HepG2 (cell line): ENCODE data around the gene BAZ1A. TPM values are rescaled to one million over a fixed set of nuclear protein-coding genes. Genes with fewer than 3 reads are reported as not detected.
A peak's percentile ranks its signal among the peaks of the same experiment; 100 is the strongest.

Experiments
- GATAD1 ChIP-seq: IDR thresholded peaks from 2 replicates; pipeline ENCODE4 v1.6.1; 2016; ENCODE audit warnings: missing genetic modification reagents, missing compliant biosample characterization
- ISX ChIP-seq: sonication (generic); formaldehyde crosslinking; conservative IDR thresholded peaks from 2 replicates; pipeline ENCODE4 v1.5.0; 2020; ENCODE audit warnings: missing genetic modification reagents
- MIXL1 ChIP-seq: IDR thresholded peaks from 2 replicates; pipeline ENCODE4 v1.6.1; 2016
- MNT ChIP-seq: fragments of 450-650 bp; IDR thresholded peaks from 2 replicates; pipeline ENCODE4 v1.6.1; 2016
- MXD4 ChIP-seq: IDR thresholded peaks from 2 replicates; pipeline ENCODE4 v1.6.1; 2016; ENCODE audit warnings: mild to moderate bottlenecking, missing biosample characterization, missing genetic modification reagents
- NCOR1 ChIP-seq: fragments of 200-600 bp; sonication (generic); IDR thresholded peaks from 2 replicates; pipeline ENCODE4 v1.7.0; 2017; ENCODE audit warnings: antibody characterized with exemption, low read length, borderline replicate concordance
- NR2C2 ChIP-seq: sonication (generic); formaldehyde crosslinking; IDR thresholded peaks from 2 replicates; pipeline ENCODE4 v1.4.0; 2020; ENCODE audit warnings: missing genetic modification reagents, mild to moderate bottlenecking, moderate library complexity, borderline replicate concordance
- RXRA ChIP-seq: sonication (generic); formaldehyde crosslinking; IDR thresholded peaks from 2 replicates; pipeline ENCODE4 v1.5.1; 2020; ENCODE audit warnings: missing genetic modification reagents
- SMAD3 ChIP-seq: sonication (generic); formaldehyde crosslinking; IDR thresholded peaks from 2 replicates; pipeline ENCODE4 v1.4.0; 2020; ENCODE audit warnings: missing genetic modification reagents
- SOX13 ChIP-seq, 3 experiments: fragments of 450-650 bp in 1 of 3; sonication (generic) in 1 of 3; formaldehyde crosslinking in 1 of 3; IDR thresholded peaks in 2 of 3; conservative IDR thresholded peaks in 1 of 3; 2 replicates each; pipeline versions ENCODE4 v1.5.0 to v1.6.1; 2016 to 2020; ENCODE audit warnings: antibody characterized with exemption in 1 of 3, mild to moderate bottlenecking in 1 of 3, missing compliant biosample characterization in 1 of 3, missing genetic modification reagents in 1 of 3, moderate library complexity in 1 of 3
- USF2 ChIP-seq, 2 experiments: sonication (generic) in 1 of 2; formaldehyde crosslinking in 1 of 2; IDR thresholded peaks; 2 replicates each; pipeline versions ENCODE4 v1.5.1 to v1.6.1; 2011 to 2020; ENCODE audit warnings: borderline replicate concordance in 1 of 2, low read depth in 1 of 2, low read length in 1 of 2, mild to moderate bottlenecking in 1 of 2, missing genetic modification reagents in 1 of 2, moderate library complexity in 1 of 2
- XBP1 ChIP-seq: sonication (generic); formaldehyde crosslinking; IDR thresholded peaks from 2 replicates; pipeline ENCODE4 v1.5.0; 2020; ENCODE audit warnings: missing genetic modification reagents
- ZSCAN9 ChIP-seq: IDR thresholded peaks from 2 replicates; pipeline ENCODE4 v1.6.1; 2016; ENCODE audit warnings: borderline replicate concordance
- polyA plus RNA-seq, 8 experiments: library from polyadenylated mRNA; depleted of rRNA in 3 of 8; stranded (reverse) in 7 of 8; unstranded in 1 of 8; fragments of >200 nt; fragmentation: Illumina TruSeq in 4 of 8; extraction: Trizol in 4 of 8; gene quantifications; 2 replicates each; pipeline versions ENCODE4 v1.2.1 to v1.2.3, GENCODE V29; 2011 to 2016; ENCODE audit warnings: low read depth in 4 of 8, missing spikeins in 1 of 8, mixed read lengths in 1 of 8; ENCODE audit not compliant: insufficient read depth in 1 of 8
- total RNA-seq, 5 experiments: library from RNA; depleted of rRNA; stranded (reverse); fragments of >200 nt; fragmentation: Illumina TruSeq; extraction: Trizol; gene quantifications; 2 replicates each; pipeline ENCODE4 v1.2.3, GENCODE V29; 2016; ENCODE audit warnings: low read depth in 1 of 5
- TF ChIP-seq, protein P1 (sequence below): IDR thresholded peaks from 2 replicates; pipeline ENCODE4 v1.4.0; 2020; ENCODE audit warnings: mild to moderate bottlenecking, missing genetic modification reagents
- TF ChIP-seq, protein P2 (sequence below): sonication (generic); formaldehyde crosslinking; conservative IDR thresholded peaks from 2 replicates; pipeline ENCODE4 v1.4.0; 2020; ENCODE audit warnings: missing genetic modification reagents
- TF ChIP-seq, protein P3 (sequence below): sonication (generic); formaldehyde crosslinking; IDR thresholded peaks from 2 replicates; pipeline ENCODE4 v1.4.0; 2020; ENCODE audit warnings: missing genetic modification reagents
- TF ChIP-seq, protein P4 (sequence below): sonication (generic); formaldehyde crosslinking; IDR thresholded peaks from 2 replicates; pipeline ENCODE4 v1.5.0; 2020; ENCODE audit warnings: missing genetic modification reagents

The BAZ1A gene
- total and polyA plus RNA-seq, 2 of the 13 experiments (the other 11 are each of a cell fraction or from before 2014, with no cell fraction given), result 20.9 to 56.8 TPM

- TF ChIP-seq GATAD1 (CRISPR knock-in tag), result 0 out of 2 replicates have a peak, but pooled peaks have one; percentile 40
- TF ChIP-seq RXRA (CRISPR knock-in tag), result peak; percentile 69; the same call in 1 of the 2 replicates
- no peak for TF ChIP-seq MNT
- TF ChIP-seq, protein P1, sequence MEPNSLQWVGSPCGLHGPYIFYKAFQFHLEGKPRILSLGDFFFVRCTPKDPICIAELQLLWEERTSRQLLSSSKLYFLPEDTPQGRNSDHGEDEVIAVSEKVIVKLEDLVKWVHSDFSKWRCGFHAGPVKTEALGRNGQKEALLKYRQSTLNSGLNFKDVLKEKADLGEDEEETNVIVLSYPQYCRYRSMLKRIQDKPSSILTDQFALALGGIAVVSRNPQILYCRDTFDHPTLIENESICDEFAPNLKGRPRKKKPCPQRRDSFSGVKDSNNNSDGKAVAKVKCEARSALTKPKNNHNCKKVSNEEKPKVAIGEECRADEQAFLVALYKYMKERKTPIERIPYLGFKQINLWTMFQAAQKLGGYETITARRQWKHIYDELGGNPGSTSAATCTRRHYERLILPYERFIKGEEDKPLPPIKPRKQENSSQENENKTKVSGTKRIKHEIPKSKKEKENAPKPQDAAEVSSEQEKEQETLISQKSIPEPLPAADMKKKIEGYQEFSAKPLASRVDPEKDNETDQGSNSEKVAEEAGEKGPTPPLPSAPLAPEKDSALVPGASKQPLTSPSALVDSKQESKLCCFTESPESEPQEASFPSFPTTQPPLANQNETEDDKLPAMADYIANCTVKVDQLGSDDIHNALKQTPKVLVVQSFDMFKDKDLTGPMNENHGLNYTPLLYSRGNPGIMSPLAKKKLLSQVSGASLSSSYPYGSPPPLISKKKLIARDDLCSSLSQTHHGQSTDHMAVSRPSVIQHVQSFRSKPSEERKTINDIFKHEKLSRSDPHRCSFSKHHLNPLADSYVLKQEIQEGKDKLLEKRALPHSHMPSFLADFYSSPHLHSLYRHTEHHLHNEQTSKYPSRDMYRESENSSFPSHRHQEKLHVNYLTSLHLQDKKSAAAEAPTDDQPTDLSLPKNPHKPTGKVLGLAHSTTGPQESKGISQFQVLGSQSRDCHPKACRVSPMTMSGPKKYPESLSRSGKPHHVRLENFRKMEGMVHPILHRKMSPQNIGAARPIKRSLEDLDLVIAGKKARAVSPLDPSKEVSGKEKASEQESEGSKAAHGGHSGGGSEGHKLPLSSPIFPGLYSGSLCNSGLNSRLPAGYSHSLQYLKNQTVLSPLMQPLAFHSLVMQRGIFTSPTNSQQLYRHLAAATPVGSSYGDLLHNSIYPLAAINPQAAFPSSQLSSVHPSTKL (CRISPR knock-in tag), result peak; percentile 81
- no peak for TF ChIP-seq XBP1 (CRISPR knock-in tag)
- peak; percentile 67; the same call in 1 of the 2 replicates for TF ChIP-seq NR2C2 (CRISPR knock-in tag)
- TF ChIP-seq, protein P2, sequence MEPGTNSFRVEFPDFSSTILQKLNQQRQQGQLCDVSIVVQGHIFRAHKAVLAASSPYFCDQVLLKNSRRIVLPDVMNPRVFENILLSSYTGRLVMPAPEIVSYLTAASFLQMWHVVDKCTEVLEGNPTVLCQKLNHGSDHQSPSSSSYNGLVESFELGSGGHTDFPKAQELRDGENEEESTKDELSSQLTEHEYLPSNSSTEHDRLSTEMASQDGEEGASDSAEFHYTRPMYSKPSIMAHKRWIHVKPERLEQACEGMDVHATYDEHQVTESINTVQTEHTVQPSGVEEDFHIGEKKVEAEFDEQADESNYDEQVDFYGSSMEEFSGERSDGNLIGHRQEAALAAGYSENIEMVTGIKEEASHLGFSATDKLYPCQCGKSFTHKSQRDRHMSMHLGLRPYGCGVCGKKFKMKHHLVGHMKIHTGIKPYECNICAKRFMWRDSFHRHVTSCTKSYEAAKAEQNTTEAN (CRISPR knock-in tag), result 0 out of 2 replicates have a peak, but pooled peaks have one; percentile 52
- TF ChIP-seq NCOR1, result peak; percentile 71; the same call in 1 of the 2 replicates
- no peak for TF ChIP-seq ISX (CRISPR knock-in tag)
- no peak for TF ChIP-seq SOX13 (IDR thresholded peaks at IDR 0.05)
- TF ChIP-seq SOX13 (CRISPR knock-in tag; conservative IDR thresholded peaks at IDR 0.05 in 1 of 2, IDR thresholded peaks at IDR 0.05 in 1 of 2), result peak in 1 of 2 experiments; percentile 68; a peak in 2 of 4 replicates
- TF ChIP-seq, protein P3, sequence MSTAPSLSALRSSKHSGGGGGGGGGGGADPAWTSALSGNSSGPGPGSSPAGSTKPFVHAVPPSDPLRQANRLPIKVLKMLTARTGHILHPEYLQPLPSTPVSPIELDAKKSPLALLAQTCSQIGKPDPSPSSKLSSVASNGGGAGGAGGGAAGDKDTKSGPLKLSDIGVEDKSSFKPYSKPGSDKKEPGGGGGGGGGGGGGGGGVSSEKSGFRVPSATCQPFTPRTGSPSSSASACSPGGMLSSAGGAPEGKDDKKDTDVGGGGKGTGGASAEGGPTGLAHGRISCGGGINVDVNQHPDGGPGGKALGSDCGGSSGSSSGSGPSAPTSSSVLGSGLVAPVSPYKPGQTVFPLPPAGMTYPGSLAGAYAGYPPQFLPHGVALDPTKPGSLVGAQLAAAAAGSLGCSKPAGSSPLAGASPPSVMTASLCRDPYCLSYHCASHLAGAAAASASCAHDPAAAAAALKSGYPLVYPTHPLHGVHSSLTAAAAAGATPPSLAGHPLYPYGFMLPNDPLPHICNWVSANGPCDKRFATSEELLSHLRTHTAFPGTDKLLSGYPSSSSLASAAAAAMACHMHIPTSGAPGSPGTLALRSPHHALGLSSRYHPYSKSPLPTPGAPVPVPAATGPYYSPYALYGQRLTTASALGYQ (CRISPR knock-in tag), result 0 out of 2 replicates have a peak, but pooled peaks have one; percentile 49
- 0 out of 2 replicates have a peak, but pooled peaks have one; percentile 31 for TF ChIP-seq ZSCAN9 (CRISPR knock-in tag)
- TF ChIP-seq MIXL1 (CRISPR knock-in tag), result peak; percentile 54; the same call in 1 of the 2 replicates
- TF ChIP-seq SMAD3, result peak; percentile 56; the same call in 1 of the 2 replicates
- no peak for TF ChIP-seq USF2 (IDR thresholded peaks at IDR 0.05; ENCODE audit: low read depth, low read length)
- no peak for TF ChIP-seq USF2 (CRISPR knock-in tag; IDR thresholded peaks at IDR 0.05; ENCODE audit: borderline replicate concordance)
- TF ChIP-seq, protein P4, sequence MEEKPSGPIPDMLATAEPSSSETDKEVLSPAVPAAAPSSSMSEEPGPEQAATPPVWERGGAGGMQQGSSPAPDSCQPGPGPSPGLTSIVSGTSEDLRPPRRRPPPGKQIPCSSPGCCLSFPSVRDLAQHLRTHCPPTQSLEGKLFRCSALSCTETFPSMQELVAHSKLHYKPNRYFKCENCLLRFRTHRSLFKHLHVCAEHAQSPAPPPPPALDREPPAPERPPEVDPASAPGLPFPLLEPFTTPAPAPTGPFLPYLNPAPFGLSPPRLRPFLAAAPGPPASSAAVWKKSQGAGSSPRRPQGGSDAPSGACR (CRISPR knock-in tag), result no peak
- no peak for TF ChIP-seq MXD4 (CRISPR knock-in tag)
Measured at GRCh38 chr14:34883954-34884353, 8.8 kb upstream of the BAZ1A start (continued).
